K562 (cell line): Measurements from ENCODE around the gene ZCCHC14. TPM values are rescaled to one million over a fixed set of nuclear protein-coding genes. Genes with fewer than 3 reads are reported as not detected.

ENCODE experiments used
- CBFA2T3 ChIP-seq: fragments of 450-650 bp; IDR thresholded peaks from 2 replicates; pipeline ENCODE4 v1.6.1; 2017
- CBX8 ChIP-seq: fragments of 200-600 bp; sonication (generic); IDR thresholded peaks from 2 replicates; pipeline ENCODE4 v1.6.1; 2012; ENCODE audit warnings: borderline replicate concordance, mixed run types, low read depth, mild to moderate bottlenecking, moderate library complexity, mixed read lengths, low read length, control low read depth, inconsistent platforms; ENCODE audit not compliant: poor library complexity, severe bottlenecking; ENCODE audit errors: extremely low read depth
- DPF2 ChIP-seq: fragments of 450-650 bp; IDR thresholded peaks from 2 replicates; pipeline ENCODE4 v1.6.1; 2016
- GATA2 ChIP-seq: sonication (generic); formaldehyde crosslinking; IDR thresholded peaks from 2 replicates; pipeline ENCODE4 v1.4.0; 2020; ENCODE audit warnings: mild to moderate bottlenecking, missing genetic modification reagents
- HEY1 ChIP-seq: fragments of 250-450 bp; sonication (Bioruptor Pico); IDR thresholded peaks from 2 replicates; pipeline ENCODE4 v1.5.0; 2020; ENCODE audit warnings: mild to moderate bottlenecking, moderate library complexity, borderline replicate concordance
- MEF2A ChIP-seq: IDR thresholded peaks from 2 replicates; pipeline ENCODE4 v1.6.1; 2011; ENCODE audit warnings: low read depth, mild to moderate bottlenecking, low read length, moderate library complexity; ENCODE audit not compliant: control insufficient read depth
- MTA2 ChIP-seq: fragments of 450-650 bp; IDR thresholded peaks from 2 replicates; pipeline ENCODE4 v1.6.1; 2016; ENCODE audit warnings: low read depth
- NCOR1 ChIP-seq: fragments of 450-650 bp; IDR thresholded peaks from 2 replicates; pipeline ENCODE4 v1.6.1; 2016; ENCODE audit warnings: mild to moderate bottlenecking, moderate library complexity
- POU5F1 ChIP-seq: fragments of 150-350 bp; IDR thresholded peaks from 2 replicates; pipeline ENCODE4 v1.6.1; 2014; ENCODE audit warnings: borderline replicate concordance, low read length, low read depth, mild to moderate bottlenecking; ENCODE audit not compliant: partially characterized antibody
- SOX6 ChIP-seq: fragments of 450-650 bp; IDR thresholded peaks from 2 replicates; pipeline ENCODE4 v1.6.1; 2014; ENCODE audit warnings: mild to moderate bottlenecking
- TCF3 ChIP-seq: sonication (generic); formaldehyde crosslinking; IDR thresholded peaks from 2 replicates; pipeline ENCODE4 v1.4.0; 2020; ENCODE audit warnings: mild to moderate bottlenecking, missing genetic modification reagents
- ZNF165 ChIP-seq: fragments of 250-450 bp; sonication (Bioruptor Pico); IDR thresholded peaks from 2 replicates; pipeline ENCODE4 v1.4.0; 2020; ENCODE audit warnings: borderline replicate concordance
- polyA plus RNA-seq, 8 experiments: library from polyadenylated mRNA; depleted of rRNA in 4 of 8; stranded (reverse) in 5 of 8; unstranded in 3 of 8; fragments of >200 nt; fragmentation: Nextera tagmentation in 2 of 8; fragmentation: Illumina TruSeq in 1 of 8; extraction: Ambion mirVana in 2 of 8; extraction: Trizol in 1 of 8; gene quantifications; 2 replicates each; pipeline versions ENCODE4 v1.2.1 to v1.2.3, GENCODE V29; 2011 to 2014; ENCODE audit warnings: inconsistent platforms in 1 of 8, missing spikeins in 1 of 8
- total RNA-seq, 7 experiments: library from RNA; depleted of rRNA in 6 of 7; stranded (reverse); fragments of >200 nt in 6 of 7; fragmentation: Illumina TruSeq in 2 of 7; extraction: Trizol in 2 of 7; gene quantifications; 2 replicates each; pipeline versions ENCODE4 v1.2.1 to v1.2.3, GENCODE V29; 2011 to 2021; ENCODE audit warnings: low replicate concordance in 1 of 7
- TF ChIP-seq, protein P1 (sequence below), 2 experiments: fragments of 450-650 bp; conservative IDR thresholded peaks; 2 replicates each; pipeline ENCODE4 v1.6.1; 2017; ENCODE audit warnings: mild to moderate bottlenecking in 2 of 2, moderate library complexity in 2 of 2
- TF ChIP-seq, protein P2 (sequence below): fragments of 450-650 bp; IDR thresholded peaks from 2 replicates; pipeline ENCODE4 v1.6.1; 2014; ENCODE audit warnings: low read depth, mild to moderate bottlenecking, moderate library complexity, borderline replicate concordance
- TF ChIP-seq, protein P3 (sequence below): sonication (generic); formaldehyde crosslinking; IDR thresholded peaks from 2 replicates; pipeline ENCODE4 v1.8.1; 2022; ENCODE audit warnings: missing genetic modification reagents
- TF ChIP-seq, protein P4 (sequence below): fragments of 450-650 bp; IDR thresholded peaks from 2 replicates; pipeline ENCODE4 v1.6.1; 2017; ENCODE audit warnings: antibody characterized with exemption
- TF ChIP-seq, protein P5 (sequence below), 2 experiments: fragments of 450-650 bp; IDR thresholded peaks; 2 replicates each; pipeline ENCODE4 v1.6.1; 2018; ENCODE audit warnings: mild to moderate bottlenecking in 2 of 2, low read depth in 1 of 2; ENCODE audit not compliant: partially characterized antibody in 2 of 2

The ZCCHC14 gene
- total and polyA plus RNA-seq, 9 of the 15 experiments (the other 6 are each of a cell fraction or from before 2014, with no cell fraction given): 1.5 to 12.4 (median 2.9) TPM

DNA sequence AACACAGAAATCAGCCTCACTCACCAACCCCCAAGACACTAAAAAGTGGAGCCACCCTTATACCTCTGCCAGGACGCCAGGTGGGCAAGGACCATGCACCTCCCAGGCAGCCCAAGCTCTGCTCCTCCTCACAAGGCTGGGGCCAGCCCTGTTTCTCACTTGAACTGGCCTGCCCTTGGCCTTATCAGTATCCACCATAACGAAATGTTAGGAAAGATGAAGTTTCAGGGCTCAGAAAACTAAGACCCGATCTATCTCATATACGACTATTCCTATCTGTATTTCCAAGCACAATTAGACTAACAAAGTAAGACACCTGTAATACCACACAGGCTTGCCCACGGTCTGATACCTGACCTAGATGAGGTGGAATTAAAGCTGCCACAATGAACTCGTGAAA is 116.2 kb downstream of the ZCCHC14 start (continued):
- TF ChIP-seq MEF2A: no peak
- TF ChIP-seq, protein P1, sequence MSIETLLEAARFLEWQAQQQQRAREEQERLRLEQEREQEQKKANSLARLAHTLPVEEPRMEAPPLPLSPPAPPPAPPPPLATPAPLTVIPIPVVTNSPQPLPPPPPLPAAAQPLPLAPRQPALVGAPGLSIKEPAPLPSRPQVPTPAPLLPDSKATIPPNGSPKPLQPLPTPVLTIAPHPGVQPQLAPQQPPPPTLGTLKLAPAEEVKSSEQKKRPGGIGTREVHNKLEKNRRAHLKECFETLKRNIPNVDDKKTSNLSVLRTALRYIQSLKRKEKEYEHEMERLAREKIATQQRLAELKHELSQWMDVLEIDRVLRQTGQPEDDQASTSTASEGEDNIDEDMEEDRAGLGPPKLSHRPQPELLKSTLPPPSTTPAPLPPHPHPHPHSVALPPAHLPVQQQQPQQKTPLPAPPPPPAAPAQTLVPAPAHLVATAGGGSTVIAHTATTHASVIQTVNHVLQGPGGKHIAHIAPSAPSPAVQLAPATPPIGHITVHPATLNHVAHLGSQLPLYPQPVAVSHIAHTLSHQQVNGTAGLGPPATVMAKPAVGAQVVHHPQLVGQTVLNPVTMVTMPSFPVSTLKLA (conservative IDR thresholded peaks at IDR 0.05): no peak
- TF ChIP-seq GATA2 (CRISPR knock-in tag): peak; percentile 35; the same call in 1 of the 2 replicates
- TF ChIP-seq NCOR1: peak; percentile 52; the same call in 1 of the 2 replicates
- TF ChIP-seq, protein P2, sequence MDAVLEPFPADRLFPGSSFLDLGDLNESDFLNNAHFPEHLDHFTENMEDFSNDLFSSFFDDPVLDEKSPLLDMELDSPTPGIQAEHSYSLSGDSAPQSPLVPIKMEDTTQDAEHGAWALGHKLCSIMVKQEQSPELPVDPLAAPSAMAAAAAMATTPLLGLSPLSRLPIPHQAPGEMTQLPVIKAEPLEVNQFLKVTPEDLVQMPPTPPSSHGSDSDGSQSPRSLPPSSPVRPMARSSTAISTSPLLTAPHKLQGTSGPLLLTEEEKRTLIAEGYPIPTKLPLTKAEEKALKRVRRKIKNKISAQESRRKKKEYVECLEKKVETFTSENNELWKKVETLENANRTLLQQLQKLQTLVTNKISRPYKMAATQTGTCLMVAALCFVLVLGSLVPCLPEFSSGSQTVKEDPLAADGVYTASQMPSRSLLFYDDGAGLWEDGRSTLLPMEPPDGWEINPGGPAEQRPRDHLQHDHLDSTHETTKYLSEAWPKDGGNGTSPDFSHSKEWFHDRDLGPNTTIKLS: no peak
- TF ChIP-seq TCF3 (CRISPR knock-in tag): peak; percentile 77
- TF ChIP-seq, protein P3, sequence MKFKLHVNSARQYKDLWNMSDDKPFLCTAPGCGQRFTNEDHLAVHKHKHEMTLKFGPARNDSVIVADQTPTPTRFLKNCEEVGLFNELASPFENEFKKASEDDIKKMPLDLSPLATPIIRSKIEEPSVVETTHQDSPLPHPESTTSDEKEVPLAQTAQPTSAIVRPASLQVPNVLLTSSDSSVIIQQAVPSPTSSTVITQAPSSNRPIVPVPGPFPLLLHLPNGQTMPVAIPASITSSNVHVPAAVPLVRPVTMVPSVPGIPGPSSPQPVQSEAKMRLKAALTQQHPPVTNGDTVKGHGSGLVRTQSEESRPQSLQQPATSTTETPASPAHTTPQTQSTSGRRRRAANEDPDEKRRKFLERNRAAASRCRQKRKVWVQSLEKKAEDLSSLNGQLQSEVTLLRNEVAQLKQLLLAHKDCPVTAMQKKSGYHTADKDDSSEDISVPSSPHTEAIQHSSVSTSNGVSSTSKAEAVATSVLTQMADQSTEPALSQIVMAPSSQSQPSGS (CRISPR knock-in tag): no peak
- no peak for TF ChIP-seq ZNF165 (CRISPR knock-in tag)
- TF ChIP-seq HEY1 (CRISPR knock-in tag): no peak
- no peak for TF ChIP-seq POU5F1
- peak; percentile 35 for TF ChIP-seq SOX6
- TF ChIP-seq, protein P4, sequence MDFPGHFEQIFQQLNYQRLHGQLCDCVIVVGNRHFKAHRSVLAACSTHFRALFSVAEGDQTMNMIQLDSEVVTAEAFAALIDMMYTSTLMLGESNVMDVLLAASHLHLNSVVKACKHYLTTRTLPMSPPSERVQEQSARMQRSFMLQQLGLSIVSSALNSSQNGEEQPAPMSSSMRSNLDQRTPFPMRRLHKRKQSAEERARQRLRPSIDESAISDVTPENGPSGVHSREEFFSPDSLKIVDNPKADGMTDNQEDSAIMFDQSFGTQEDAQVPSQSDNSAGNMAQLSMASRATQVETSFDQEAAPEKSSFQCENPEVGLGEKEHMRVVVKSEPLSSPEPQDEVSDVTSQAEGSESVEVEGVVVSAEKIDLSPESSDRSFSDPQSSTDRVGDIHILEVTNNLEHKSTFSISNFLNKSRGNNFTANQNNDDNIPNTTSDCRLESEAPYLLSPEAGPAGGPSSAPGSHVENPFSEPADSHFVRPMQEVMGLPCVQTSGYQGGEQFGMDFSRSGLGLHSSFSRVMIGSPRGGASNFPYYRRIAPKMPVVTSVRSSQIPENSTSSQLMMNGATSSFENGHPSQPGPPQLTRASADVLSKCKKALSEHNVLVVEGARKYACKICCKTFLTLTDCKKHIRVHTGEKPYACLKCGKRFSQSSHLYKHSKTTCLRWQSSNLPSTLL: no peak
- peak; percentile 32; the same call in 1 of the 2 replicates for TF ChIP-seq MTA2
- no peak for TF ChIP-seq CBX8
- peak; percentile 79 for TF ChIP-seq CBFA2T3
- peak; percentile 68; the same call in 1 of the 2 replicates for TF ChIP-seq DPF2
- TF ChIP-seq, protein P5, sequence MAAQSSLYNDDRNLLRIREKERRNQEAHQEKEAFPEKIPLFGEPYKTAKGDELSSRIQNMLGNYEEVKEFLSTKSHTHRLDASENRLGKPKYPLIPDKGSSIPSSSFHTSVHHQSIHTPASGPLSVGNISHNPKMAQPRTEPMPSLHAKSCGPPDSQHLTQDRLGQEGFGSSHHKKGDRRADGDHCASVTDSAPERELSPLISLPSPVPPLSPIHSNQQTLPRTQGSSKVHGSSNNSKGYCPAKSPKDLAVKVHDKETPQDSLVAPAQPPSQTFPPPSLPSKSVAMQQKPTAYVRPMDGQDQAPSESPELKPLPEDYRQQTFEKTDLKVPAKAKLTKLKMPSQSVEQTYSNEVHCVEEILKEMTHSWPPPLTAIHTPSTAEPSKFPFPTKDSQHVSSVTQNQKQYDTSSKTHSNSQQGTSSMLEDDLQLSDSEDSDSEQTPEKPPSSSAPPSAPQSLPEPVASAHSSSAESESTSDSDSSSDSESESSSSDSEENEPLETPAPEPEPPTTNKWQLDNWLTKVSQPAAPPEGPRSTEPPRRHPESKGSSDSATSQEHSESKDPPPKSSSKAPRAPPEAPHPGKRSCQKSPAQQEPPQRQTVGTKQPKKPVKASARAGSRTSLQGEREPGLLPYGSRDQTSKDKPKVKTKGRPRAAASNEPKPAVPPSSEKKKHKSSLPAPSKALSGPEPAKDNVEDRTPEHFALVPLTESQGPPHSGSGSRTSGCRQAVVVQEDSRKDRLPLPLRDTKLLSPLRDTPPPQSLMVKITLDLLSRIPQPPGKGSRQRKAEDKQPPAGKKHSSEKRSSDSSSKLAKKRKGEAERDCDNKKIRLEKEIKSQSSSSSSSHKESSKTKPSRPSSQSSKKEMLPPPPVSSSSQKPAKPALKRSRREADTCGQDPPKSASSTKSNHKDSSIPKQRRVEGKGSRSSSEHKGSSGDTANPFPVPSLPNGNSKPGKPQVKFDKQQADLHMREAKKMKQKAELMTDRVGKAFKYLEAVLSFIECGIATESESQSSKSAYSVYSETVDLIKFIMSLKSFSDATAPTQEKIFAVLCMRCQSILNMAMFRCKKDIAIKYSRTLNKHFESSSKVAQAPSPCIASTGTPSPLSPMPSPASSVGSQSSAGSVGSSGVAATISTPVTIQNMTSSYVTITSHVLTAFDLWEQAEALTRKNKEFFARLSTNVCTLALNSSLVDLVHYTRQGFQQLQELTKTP (IDR thresholded peaks at IDR 0.05; ENCODE audit: low read depth in 1 of 2, partially characterized antibody in 2 of 2): no peak
